Endothelial cell of umbilical vein (primary cell): ENCODE data around the gene JAML. TPM values are rescaled to one million over a fixed set of nuclear protein-coding genes. Genes with fewer than 3 reads are reported as not detected.

Source experiments
- BruUV-seq: library from RNA; stranded (reverse); fragments of 400-500 nt; replicated peaks from 2 replicates; lab custom pipeline; 2021; lab: Mats Ljungman, UMichigan
- CTCF ChIA-PET: fragments of 300-600, 350-600 bp; sonication (Branson Sonifier 250); formaldehyde crosslinking; loops from one replicate; lab custom pipeline; 2021; ENCODE audit warnings: antibody characterized with exemption, inconsistent platforms; lab: Charles Lee
- POLR2A ChIA-PET: fragments of 300-600, 350-600 bp; sonication (Branson Sonifier 250); formaldehyde crosslinking; loops from one replicate; lab custom pipeline; 2021; ENCODE audit warnings: antibody characterized with exemption, inconsistent platforms; lab: Charles Lee
- DNase-seq: peaks from one replicate; pipeline ENCODE4 v3.0.0-alpha.2; 2011; ENCODE audit warnings: low read depth, low spot score
- FAIRE-seq: peaks from 2 replicates; lab custom pipeline; 2011; peaks lifted over from hg19 to GRCh38; lab: Jason Lieb, UNC
- H2AFZ ChIP-seq: 2 replicates; pipeline ENCODE4 v1.6.0; 2012; ENCODE audit warnings: low read depth, low read length, control low read depth, inconsistent platforms
- H3K27ac ChIP-seq: 2 replicates; pipeline ENCODE4 v1.5.1; 2011; ENCODE audit warnings: low read depth, mild to moderate bottlenecking, control low read depth, low read length, moderate library complexity; ENCODE audit not compliant: insufficient read depth
- H3K27me3 ChIP-seq, 2 experiments: 2 replicates each; pipeline versions ENCODE4 v1.6.0 to v1.6.1; 2011; ENCODE audit warnings: low read length in 2 of 2, mixed read lengths in 1 of 2; ENCODE audit not compliant: control insufficient read depth in 2 of 2, insufficient read depth in 2 of 2
- H3K36me3 ChIP-seq, 2 experiments: 2 replicates in 1 of 2; 3 replicates in 1 of 2; pipeline ENCODE4 v1.5.1; 2011; ENCODE audit warnings: low read length in 2 of 2, mild to moderate bottlenecking in 1 of 2, moderate library complexity in 1 of 2; ENCODE audit not compliant: control insufficient read depth in 2 of 2, insufficient read depth in 2 of 2; ENCODE audit errors: extremely low read depth in 1 of 2
- H3K4me1 ChIP-seq: 3 replicates; pipeline ENCODE4 v1.5.1; 2011; ENCODE audit warnings: mild to moderate bottlenecking, low read length; ENCODE audit not compliant: control insufficient read depth, insufficient read depth; ENCODE audit errors: extremely low read depth
- H3K4me2 ChIP-seq: 2 replicates; pipeline ENCODE4 v1.6.1; 2011; ENCODE audit warnings: low read length, control low read depth, mixed read lengths; ENCODE audit not compliant: insufficient read depth
- H3K4me3 ChIP-seq, 3 experiments: fragments of 200-600 bp in 1 of 3; sonication (generic), shearing (Covaris generic) in 1 of 3; replicated peaks in 1 of 3; 2 replicates each; pipeline ENCODE4 v1.5.1; 2011 to 2016; ENCODE audit warnings: control low read depth in 3 of 3, low read length in 3 of 3, mild to moderate bottlenecking in 2 of 3, inconsistent platforms in 1 of 3, low read depth in 1 of 3, moderate library complexity in 1 of 3; ENCODE audit not compliant: insufficient read depth in 1 of 3
- H3K79me2 ChIP-seq: 2 replicates; pipeline ENCODE4 v1.6.0; 2012; ENCODE audit warnings: low read length, inconsistent platforms; ENCODE audit not compliant: control insufficient read depth, insufficient read depth
- H3K9ac ChIP-seq: replicated peaks from 2 replicates; pipeline ENCODE3; 2011; ENCODE audit warnings: low read length, control low read depth; ENCODE audit not compliant: insufficient read depth; ENCODE audit errors: extremely low read depth
- H3K9me1 ChIP-seq: replicated peaks from 3 replicates; pipeline ENCODE4 v1.6.0; 2011; ENCODE audit warnings: mild to moderate bottlenecking, low read length; ENCODE audit not compliant: control insufficient read depth, insufficient read depth; ENCODE audit errors: extremely low read depth
- H3K9me3 ChIP-seq: replicated peaks from 2 replicates; pipeline ENCODE4 v1.5.1; 2012; ENCODE audit warnings: low read length, inconsistent platforms; ENCODE audit not compliant: control insufficient read depth, insufficient read depth
- H4K20me1 ChIP-seq: replicated peaks from 2 replicates; pipeline ENCODE3; 2011; ENCODE audit warnings: mild to moderate bottlenecking, low read length; ENCODE audit not compliant: control insufficient read depth, insufficient read depth; ENCODE audit errors: extremely low read depth
- CTCF ChIP-seq, 2 donors: IDR thresholded peaks; 1 replicate in 1 of 2; 2 replicates in 1 of 2; pipeline ENCODE4 v1.5.1; 2011; ENCODE audit warnings: low read length in 2 of 2, mild to moderate bottlenecking in 2 of 2, moderate library complexity in 2 of 2, control low read depth in 1 of 2, inconsistent platforms in 1 of 2, low read depth in 1 of 2; ENCODE audit not compliant: insufficient read depth in 1 of 2; ENCODE audit errors: extremely low read depth in 1 of 2
- EZH2 ChIP-seq: IDR thresholded peaks from 2 replicates; pipeline ENCODE4 v1.6.1; 2012; ENCODE audit warnings: borderline replicate concordance, low read depth, mild to moderate bottlenecking, moderate library complexity, low read length, inconsistent platforms; ENCODE audit not compliant: severe bottlenecking
- FOS ChIP-seq: IDR thresholded peaks from 2 replicates; pipeline ENCODE4 v1.6.1; 2011; ENCODE audit warnings: mild to moderate bottlenecking, low read length, moderate library complexity, borderline replicate concordance; ENCODE audit not compliant: insufficient read depth
- GATA2 ChIP-seq: IDR thresholded peaks from 2 replicates; pipeline ENCODE4 v1.7.0; 2011; ENCODE audit warnings: low read depth, mild to moderate bottlenecking, moderate library complexity, mixed read lengths, low read length; ENCODE audit not compliant: insufficient read length, insufficient read depth
- JUN ChIP-seq: IDR thresholded peaks from 2 replicates; pipeline ENCODE4 v1.6.1; 2011; ENCODE audit warnings: borderline replicate concordance, low read depth; ENCODE audit not compliant: insufficient read length, insufficient read depth
- MAX ChIP-seq: IDR thresholded peaks from 2 replicates; pipeline ENCODE4 v1.6.1; 2011; ENCODE audit not compliant: insufficient read depth, insufficient read length
- MYC ChIP-seq: IDR thresholded peaks from one replicate; pipeline ENCODE4 v1.6.1; 2011; ENCODE audit warnings: mild to moderate bottlenecking, low read depth, low read length
- POLR2A ChIP-seq: IDR thresholded peaks from 2 replicates; pipeline ENCODE4 v1.6.1; 2012; ENCODE audit warnings: low read depth, mild to moderate bottlenecking, control low read depth, low read length
- POLR2AphosphoS5 ChIP-seq: IDR thresholded peaks from 2 replicates; pipeline ENCODE4 v1.6.1; 2012; ENCODE audit warnings: low read depth, mild to moderate bottlenecking, control low read depth, low read length, moderate library complexity; ENCODE audit not compliant: insufficient read depth
- dilution Hi-C: fragments of 300-500 bp; cut with MboI; formaldehyde crosslinking; loops from one replicate; pipeline ENCODE4 v1.15.0; 2019; ENCODE audit warnings: low sequenced_read_pairs; ENCODE audit not compliant: extremely low pct_ligation_motif_present
- intact Hi-C: fragments of 100-400 bp; cut with micrococcal nuclease; formaldehyde crosslinking; loops from one replicate; pipeline ENCODE4 v1.10.0; 2022
- polyA plus RNA-seq, 4 experiments: library from polyadenylated mRNA; depleted of rRNA in 3 of 4; stranded (reverse) in 3 of 4; unstranded in 1 of 4; fragments of >200 nt; gene quantifications; 2 replicates each; pipeline versions ENCODE4 v1.2.1 to v1.2.3, GENCODE V29; 2011 to 2012; ENCODE audit warnings: missing spikeins in 1 of 4
- total RNA-seq: library from RNA; stranded (reverse); gene quantifications from 2 replicates; pipeline ENCODE4 v1.2.3, GENCODE V29; 2021

The JAML gene
- total and polyA plus RNA-seq, 2 donors (not counting 3 experiments of a cell fraction or from before 2014, with no cell fraction given): 0.04 to 0.35 TPM

- peaks cover 3% of the 10 kb centered on the region for H3K4me1 ChIP-seq
- no peak overlapping the region for H3K4me3 ChIP-seq
- POLR2A ChIA-PET: no interaction called here
- H4K20me1 ChIP-seq: no peaks in the 10 kb centered on the region
- no peak overlapping the region for H3K4me2 ChIP-seq
- dilution Hi-C loops (no loop called here), intact Hi-C loops (no loop called here)
- no peaks in the 10 kb centered on the region for H3K79me2 ChIP-seq
- no peaks in the 10 kb centered on the region for H3K36me3 ChIP-seq
- no TSS peak for BruUV-seq
- CTCF ChIA-PET: interaction anchor here (0.9 to 6.8 kb wide), 4 partner anchors 9 to 26 kb away, joined by 3 to 66 read pairs (median 4); no protein-coding TSS in a partner anchor
- TF ChIP-seq FOS (no peak), CTCF (IDR thresholded peaks at IDR 0.05; ENCODE audit: extremely low read depth in 1 of 2, insufficient read depth in 1 of 2, low read depth in 1 of 2, low read length in 2 of 2) (no peak), POLR2AphosphoS5 (no peak), GATA2 (no peak), MAX (no peak), JUN (no peak), POLR2A (no peak), MYC (no peak), EZH2 (no peak)
- FAIRE-seq (no peak), DNase-seq (no peak)
- peaks cover 78 to 79% of the 10 kb centered on the region in 2 experiments for H3K27me3 ChIP-seq
- no peak overlapping the region for H3K9ac ChIP-seq
- H2AFZ ChIP-seq: no peak overlapping the region
- no peaks in the 10 kb centered on the region for H3K9me1 ChIP-seq
- no peaks in the 10 kb centered on the region for H3K9me3 ChIP-seq
- no peak overlapping the region for H3K27ac ChIP-seq
Observed at GRCh38 chr11:118155776-118156530, 68.9 kb downstream of the JAML start.
